Aorta (tissue), 5 donors: ENCODE data around the gene KRTAP12-2. TPM values are rescaled to one million over a fixed set of nuclear protein-coding genes. Genes with fewer than 3 reads are reported as not detected.
"Not testable (repeated sequence)": the region's sequence is repeated elsewhere in the genome, so short reads cannot be mapped to it uniquely, and the experiment has no call there.

ENCODE experiments used
- ATAC-seq: fragments of 200-7000 bp; cut with Tn5 transposase; one replicate; pipeline ENCODE4 v1.9.1; 2022; ENCODE audit warnings: moderate library complexity; ENCODE audit not compliant: low FRiP score
- DNase-seq, 2 donors: peaks; one replicate each; pipeline ENCODE4 v3.0.0-alpha.2; 2020
- H3K27ac ChIP-seq, 2 donors: one replicate each; pipeline ENCODE4 v1.5.1; 2013; ENCODE audit warnings: low read length in 2 of 2, mild to moderate bottlenecking in 2 of 2, moderate library complexity in 2 of 2, control low read depth in 1 of 2, inconsistent platforms in 1 of 2, low read depth in 1 of 2
- H3K27me3 ChIP-seq, 2 donors: one replicate each; pipeline ENCODE4 v1.6.1; 2013; ENCODE audit warnings: control low read depth in 1 of 2, low read length in 1 of 2, mild to moderate bottlenecking in 1 of 2, moderate library complexity in 1 of 2; ENCODE audit not compliant: insufficient read depth in 2 of 2, control insufficient read depth in 1 of 2
- H3K36me3 ChIP-seq, 2 donors: one replicate each; pipeline ENCODE4 v1.6.1; 2013; ENCODE audit warnings: control low read depth in 1 of 2, low read length in 1 of 2, mild to moderate bottlenecking in 1 of 2; ENCODE audit not compliant: insufficient read depth in 2 of 2, control insufficient read depth in 1 of 2
- H3K4me1 ChIP-seq, 2 donors: one replicate each; pipeline ENCODE4 v1.6.1; 2013; ENCODE audit warnings: low read length in 2 of 2, control low read depth in 1 of 2, mild to moderate bottlenecking in 1 of 2, moderate library complexity in 1 of 2; ENCODE audit not compliant: insufficient read depth in 2 of 2, control insufficient read depth in 1 of 2
- H3K4me3 ChIP-seq, 2 donors: one replicate each; pipeline ENCODE4 v1.5.1; 2013; ENCODE audit warnings: low read length in 2 of 2, control low read depth in 1 of 2, mild to moderate bottlenecking in 1 of 2
- H3K9me3 ChIP-seq: one replicate; pipeline ENCODE4 v1.6.1; 2013; ENCODE audit warnings: mild to moderate bottlenecking, low read length; ENCODE audit not compliant: control insufficient read depth
- WGBS, 2 donors: extraction: QIAGEN DNeasy Blood & Tissue Kit; methylation state at CpG; one replicate each; pipeline ENCODE4 v1.1.7; 2013; 5-methylcytosine and 5-hydroxymethylcytosine counted together
- intact Hi-C, 2 donors: fragments of 100-400 bp; cut with DNase I; formaldehyde crosslinking; loops; one replicate each; pipeline versions ENCODE4 v1.14.2 to v1.15.0; 2022
- polyA plus RNA-seq, 2 donors: library from polyadenylated mRNA; stranded (reverse); fragments of 200-250 nt; gene quantifications; one replicate each; pipeline ENCODE4 v1.2.3, GENCODE V29; 2013
- total RNA-seq, 2 donors: library from RNA; stranded (reverse); fragmentation: NEBNext Ultra II Directional; extraction: Animal tissue kit (Norgen Biotek cat#: 25700); gene quantifications; one replicate each; pipeline ENCODE4 v1.2.1, GENCODE V29; 2021
- donor health status: healthy with polysubstance abuse.
- donor health status: Bipolar disorder and iron deficiency.
- donor health status: DM: no; HTN: no; CAD: no.
- donor health status: DM: no; HTN: no; CAD: no.
- donor health status: DM: yes; HTN: yes; CAD: no.

Gene KRTAP12-2
- total and polyA plus RNA-seq, 4 donors = not detected

- H3K4me3 ChIP-seq, intact Hi-C loops, H3K9me3 ChIP-seq, H3K4me1 ChIP-seq, DNase-seq, ATAC-seq, H3K36me3 ChIP-seq, H3K27ac ChIP-seq, H3K27me3 ChIP-seq: not testable (repeated sequence)
- WGBS, 2 donors = 82 to 86% methylated on average over 3 of the region's 3 CpGs
Measured at GRCh38 chr21:44689740-44690139, 23.0 kb upstream of the KRTAP12-2 start.

- DNase-seq (no peak), ATAC-seq (no peak)
- H3K36me3 ChIP-seq = no peaks in the 10 kb centered on the region
Measured at GRCh38 chr21:44687671-44688070, 20.9 kb upstream of the KRTAP12-2 start.

GRCh38 chr21:44686843-44687561 lies 20.3 kb upstream of the KRTAP12-2 start:
- 79 to 84% methylated on average over 25 of the region's 25 CpGs for whole genome bisulfite sequencing, 2 donors
- intact Hi-C loops = no loop called here
- no peak for DNase-seq

More at GRCh38 chr21:44687671-44688070, 20.9 kb upstream of the KRTAP12-2 start:
- Histone ChIP-seq H3K9me3 (no peaks in the 10 kb centered on the region), H3K27ac (no peak overlapping the region), H3K27me3 (no peaks in the 10 kb centered on the region), H3K4me3 (no peak overlapping the region), H3K4me1 (no peaks in the 10 kb centered on the region)
- WGBS, 2 donors = 71% methylated on average over 11 of the region's 11 CpGs
- intact Hi-C loops = no loop called here

GRCh38 chr21:44686000-44686781 lies 19.5 kb upstream of the KRTAP12-2 start:
- Histone ChIP-seq H3K4me1 (no peaks in the 10 kb centered on the region), H3K36me3 (no peaks in the 10 kb centered on the region)
- intact Hi-C loops = no loop called here

More at GRCh38 chr21:44686843-44687561, 20.3 kb upstream of the KRTAP12-2 start:
- H3K27me3 ChIP-seq = no peaks in the 10 kb centered on the region
- H3K36me3 ChIP-seq = no peaks in the 10 kb centered on the region
- H3K9me3 ChIP-seq = no peaks in the 10 kb centered on the region
- ATAC-seq = no peak
- no peak overlapping the region for H3K27ac ChIP-seq
- H3K4me3 ChIP-seq = no peak overlapping the region
- no peaks in the 10 kb centered on the region for H3K4me1 ChIP-seq

GRCh38 chr21:44685050-44685449 lies 18.3 kb upstream of the KRTAP12-2 start:
- intact Hi-C loops, H3K9me3 ChIP-seq, H3K36me3 ChIP-seq, H3K27ac ChIP-seq, H3K27me3 ChIP-seq, DNase-seq, H3K4me3 ChIP-seq, ATAC-seq, H3K4me1 ChIP-seq: not testable (repeated sequence)
- 75 to 89% methylated on average over 6 of the region's 6 CpGs for WGBS, 2 donors

More at GRCh38 chr21:44686000-44686781, 19.5 kb upstream of the KRTAP12-2 start:
- ATAC-seq (peak; percentile 40), DNase-seq (no peak)
- Histone ChIP-seq H3K27me3 (no peaks in the 10 kb centered on the region), H3K9me3 (no peaks in the 10 kb centered on the region), H3K27ac (no peak overlapping the region), H3K4me3 (no peak overlapping the region)
- 61 to 75% methylated on average over 13 to 14 of the region's 14 CpGs for WGBS, 2 donors

- WGBS, 2 donors = 72 to 81% methylated on average over 6 of the region's 6 CpGs
- Histone ChIP-seq H3K27ac (no peak overlapping the region), H3K27me3 (no peaks in the 10 kb centered on the region), H3K36me3 (no peaks in the 10 kb centered on the region), H3K9me3 (no peaks in the 10 kb centered on the region), H3K4me1 (no peaks in the 10 kb centered on the region), H3K4me3 (no peak overlapping the region)
- intact Hi-C loops = no loop called here
- ATAC-seq (no peak), DNase-seq (no peak)
Measured at GRCh38 chr21:44684483-44684882, 17.8 kb upstream of the KRTAP12-2 start.

- WGBS, 2 donors = 74 to 76% methylated on average over 7 of the region's 7 CpGs
- no peak overlapping the region for H3K4me3 ChIP-seq
- intact Hi-C loops = no loop called here
Measured at GRCh38 chr21:44684077-44684476, 17.4 kb upstream of the KRTAP12-2 start.

GRCh38 chr21:44682580-44683151 lies 15.9 kb upstream of the KRTAP12-2 start:
- H3K4me3 ChIP-seq = no peak overlapping the region
- intact Hi-C loops = no loop called here
- 82% methylated on average over 15 of the region's 15 CpGs for WGBS, 2 donors
- H3K9me3 ChIP-seq = no peaks in the 10 kb centered on the region
- no peak for ATAC-seq
- H3K27ac ChIP-seq = no peak overlapping the region
- H3K27me3 ChIP-seq = no peaks in the 10 kb centered on the region
- H3K36me3 ChIP-seq = no peaks in the 10 kb centered on the region
- DNase-seq = peak in 1 of 2 donors; percentile 27
- H3K4me1 ChIP-seq = no peaks in the 10 kb centered on the region

More at GRCh38 chr21:44684077-44684476, 17.4 kb upstream of the KRTAP12-2 start:
- DNase-seq = no peak
- no peak for ATAC-seq
- Histone ChIP-seq H3K27ac (no peak overlapping the region), H3K4me1 (no peaks in the 10 kb centered on the region), H3K9me3 (no peaks in the 10 kb centered on the region), H3K27me3 (no peaks in the 10 kb centered on the region), H3K36me3 (no peaks in the 10 kb centered on the region)
